Mesenchymal stem cell (in vitro differentiated cells and primary cell): ENCODE results near the gene SIN3B. TPM values are rescaled to one million over a fixed set of nuclear protein-coding genes. Genes with fewer than 3 reads are reported as not detected.
A peak's percentile ranks its signal among the peaks of the same experiment; 100 is the strongest.

ENCODE experiments used
- DNase-seq: peaks from one replicate; pipeline ENCODE4 v3.0.0-alpha.2; 2013
- H2AFZ ChIP-seq: one replicate; pipeline ENCODE4 v1.6.1; 2013; ENCODE audit warnings: low read depth, mild to moderate bottlenecking, control low read depth, inconsistent platforms, low read length, moderate library complexity
- H2AK5ac ChIP-seq: 2 replicates; pipeline ENCODE4 v1.6.1; 2013; ENCODE audit warnings: low read length, moderate library complexity, mild to moderate bottlenecking, inconsistent platforms; ENCODE audit not compliant: severe bottlenecking
- H2BK120ac ChIP-seq: one replicate; pipeline ENCODE4 v1.6.1; 2013; ENCODE audit warnings: low read depth, mild to moderate bottlenecking, inconsistent platforms, low read length, moderate library complexity
- H2BK12ac ChIP-seq, 2 experiments: one replicate each; pipeline ENCODE4 v1.6.1; 2013; ENCODE audit warnings: inconsistent platforms in 2 of 2, low read length in 2 of 2, mild to moderate bottlenecking in 2 of 2, moderate library complexity in 2 of 2, control low read depth in 1 of 2
- H2BK15ac ChIP-seq: one replicate; pipeline ENCODE4 v1.6.1; 2013; ENCODE audit warnings: mild to moderate bottlenecking, low read depth, inconsistent platforms; ENCODE audit not compliant: poor library complexity, severe bottlenecking
- H2BK5ac ChIP-seq: 2 replicates; pipeline ENCODE4 v1.6.1; 2013; ENCODE audit warnings: low read depth, mild to moderate bottlenecking, low read length, control low read depth, inconsistent platforms; ENCODE audit not compliant: poor library complexity, severe bottlenecking
- H3K14ac ChIP-seq, 2 experiments: one replicate each; pipeline ENCODE4 v1.6.1; 2013; ENCODE audit warnings: inconsistent platforms in 2 of 2, low read length in 2 of 2, control low read depth in 1 of 2, mild to moderate bottlenecking in 1 of 2, moderate library complexity in 1 of 2
- H3K18ac ChIP-seq, 2 experiments: one replicate each; pipeline ENCODE4 v1.6.1; 2013; ENCODE audit warnings: inconsistent platforms in 2 of 2, low read length in 2 of 2, control low read depth in 1 of 2, low read depth in 1 of 2, mild to moderate bottlenecking in 1 of 2
- H3K23ac ChIP-seq, 2 experiments: one replicate each; pipeline ENCODE4 v1.6.1; 2013; ENCODE audit warnings: inconsistent platforms in 2 of 2, low read length in 2 of 2, mild to moderate bottlenecking in 2 of 2, moderate library complexity in 2 of 2, control low read depth in 1 of 2
- H3K27ac ChIP-seq: 2 replicates; pipeline ENCODE4 v1.5.1; 2013; ENCODE audit warnings: mild to moderate bottlenecking, moderate library complexity, low read length, control low read depth, inconsistent platforms; ENCODE audit not compliant: poor library complexity, severe bottlenecking
- H3K27me3 ChIP-seq, 2 experiments: 2 replicates each; pipeline versions ENCODE4 v1.6.1 to v1.7.0; 2013; ENCODE audit warnings: low read length in 2 of 2, mild to moderate bottlenecking in 2 of 2, moderate library complexity in 2 of 2, control low read depth in 1 of 2, inconsistent platforms in 1 of 2; ENCODE audit not compliant: control insufficient read depth in 1 of 2, insufficient read depth in 1 of 2
- H3K36me3 ChIP-seq, 2 experiments: 2 replicates each; pipeline versions ENCODE4 v1.6.1 to v1.7.0; 2013; ENCODE audit warnings: low read length in 2 of 2, control low read depth in 1 of 2, inconsistent platforms in 1 of 2, low read depth in 1 of 2, mild to moderate bottlenecking in 1 of 2; ENCODE audit not compliant: insufficient read depth in 2 of 2, control insufficient read depth in 1 of 2
- H3K4ac ChIP-seq, 2 experiments: one replicate each; pipeline ENCODE4 v1.6.1; 2013; ENCODE audit warnings: inconsistent platforms in 2 of 2, low read length in 2 of 2, mild to moderate bottlenecking in 2 of 2, moderate library complexity in 2 of 2, control low read depth in 1 of 2, low read depth in 1 of 2
- H3K4me1 ChIP-seq: 2 replicates; pipeline ENCODE4 v1.6.1; 2013; ENCODE audit warnings: low read depth, low read length, control low read depth; ENCODE audit not compliant: control insufficient read depth, insufficient read depth
- H3K4me2 ChIP-seq: 2 replicates; pipeline ENCODE4 v1.6.1; 2013; ENCODE audit warnings: low read length, mild to moderate bottlenecking, inconsistent platforms; ENCODE audit not compliant: poor library complexity, severe bottlenecking
- H3K4me3 ChIP-seq, 2 experiments: 2 replicates each; pipeline versions ENCODE4 v1.5.1 to v1.7.0; 2013; ENCODE audit warnings: low read length in 2 of 2, mild to moderate bottlenecking in 2 of 2, control low read depth in 1 of 2, low read depth in 1 of 2; ENCODE audit not compliant: insufficient read depth in 1 of 2
- H3K79me1 ChIP-seq: replicated peaks from 2 replicates; pipeline ENCODE4 v1.6.1; 2013; ENCODE audit warnings: mild to moderate bottlenecking, control low read depth, low read length, inconsistent platforms; ENCODE audit not compliant: poor library complexity, severe bottlenecking
- H3K9ac ChIP-seq: 2 replicates; pipeline ENCODE4 v1.7.0; 2013; ENCODE audit warnings: mild to moderate bottlenecking, low read length, moderate library complexity
- H3K9me3 ChIP-seq: 2 replicates; pipeline ENCODE4 v1.7.0; 2013; ENCODE audit warnings: mild to moderate bottlenecking, low read length; ENCODE audit not compliant: control insufficient read depth
- H4K8ac ChIP-seq: one replicate; pipeline ENCODE4 v1.6.1; 2013; ENCODE audit warnings: inconsistent platforms, mild to moderate bottlenecking, low read length, moderate library complexity
- H4K91ac ChIP-seq: one replicate; pipeline ENCODE4 v1.6.1; 2013; ENCODE audit warnings: mild to moderate bottlenecking, low read length, inconsistent platforms
- WGBS: methylation state at CpG from one replicate; pipeline ENCODE4 v1.1.7; 2013; ENCODE audit warnings: mixed read lengths; 5-methylcytosine and 5-hydroxymethylcytosine counted together
- polyA plus RNA-seq, 2 experiments: library from polyadenylated mRNA; stranded (reverse); fragments of 200-250 nt; gene quantifications; one replicate each; pipeline ENCODE4 v1.2.3, GENCODE V29; 2013

SIN3B gene, protein sequence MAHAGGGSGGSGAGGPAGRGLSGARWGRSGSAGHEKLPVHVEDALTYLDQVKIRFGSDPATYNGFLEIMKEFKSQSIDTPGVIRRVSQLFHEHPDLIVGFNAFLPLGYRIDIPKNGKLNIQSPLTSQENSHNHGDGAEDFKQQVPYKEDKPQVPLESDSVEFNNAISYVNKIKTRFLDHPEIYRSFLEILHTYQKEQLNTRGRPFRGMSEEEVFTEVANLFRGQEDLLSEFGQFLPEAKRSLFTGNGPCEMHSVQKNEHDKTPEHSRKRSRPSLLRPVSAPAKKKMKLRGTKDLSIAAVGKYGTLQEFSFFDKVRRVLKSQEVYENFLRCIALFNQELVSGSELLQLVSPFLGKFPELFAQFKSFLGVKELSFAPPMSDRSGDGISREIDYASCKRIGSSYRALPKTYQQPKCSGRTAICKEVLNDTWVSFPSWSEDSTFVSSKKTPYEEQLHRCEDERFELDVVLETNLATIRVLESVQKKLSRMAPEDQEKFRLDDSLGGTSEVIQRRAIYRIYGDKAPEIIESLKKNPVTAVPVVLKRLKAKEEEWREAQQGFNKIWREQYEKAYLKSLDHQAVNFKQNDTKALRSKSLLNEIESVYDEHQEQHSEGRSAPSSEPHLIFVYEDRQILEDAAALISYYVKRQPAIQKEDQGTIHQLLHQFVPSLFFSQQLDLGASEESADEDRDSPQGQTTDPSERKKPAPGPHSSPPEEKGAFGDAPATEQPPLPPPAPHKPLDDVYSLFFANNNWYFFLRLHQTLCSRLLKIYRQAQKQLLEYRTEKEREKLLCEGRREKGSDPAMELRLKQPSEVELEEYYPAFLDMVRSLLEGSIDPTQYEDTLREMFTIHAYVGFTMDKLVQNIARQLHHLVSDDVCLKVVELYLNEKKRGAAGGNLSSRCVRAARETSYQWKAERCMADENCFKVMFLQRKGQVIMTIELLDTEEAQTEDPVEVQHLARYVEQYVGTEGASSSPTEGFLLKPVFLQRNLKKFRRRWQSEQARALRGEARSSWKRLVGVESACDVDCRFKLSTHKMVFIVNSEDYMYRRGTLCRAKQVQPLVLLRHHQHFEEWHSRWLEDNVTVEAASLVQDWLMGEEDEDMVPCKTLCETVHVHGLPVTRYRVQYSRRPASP
- polyA plus RNA-seq (2013, experiment 1 of 2), result 30.8 TPM
- 28.0 TPM for polyA plus RNA-seq (2013, experiment 2 of 2)

DNA sequence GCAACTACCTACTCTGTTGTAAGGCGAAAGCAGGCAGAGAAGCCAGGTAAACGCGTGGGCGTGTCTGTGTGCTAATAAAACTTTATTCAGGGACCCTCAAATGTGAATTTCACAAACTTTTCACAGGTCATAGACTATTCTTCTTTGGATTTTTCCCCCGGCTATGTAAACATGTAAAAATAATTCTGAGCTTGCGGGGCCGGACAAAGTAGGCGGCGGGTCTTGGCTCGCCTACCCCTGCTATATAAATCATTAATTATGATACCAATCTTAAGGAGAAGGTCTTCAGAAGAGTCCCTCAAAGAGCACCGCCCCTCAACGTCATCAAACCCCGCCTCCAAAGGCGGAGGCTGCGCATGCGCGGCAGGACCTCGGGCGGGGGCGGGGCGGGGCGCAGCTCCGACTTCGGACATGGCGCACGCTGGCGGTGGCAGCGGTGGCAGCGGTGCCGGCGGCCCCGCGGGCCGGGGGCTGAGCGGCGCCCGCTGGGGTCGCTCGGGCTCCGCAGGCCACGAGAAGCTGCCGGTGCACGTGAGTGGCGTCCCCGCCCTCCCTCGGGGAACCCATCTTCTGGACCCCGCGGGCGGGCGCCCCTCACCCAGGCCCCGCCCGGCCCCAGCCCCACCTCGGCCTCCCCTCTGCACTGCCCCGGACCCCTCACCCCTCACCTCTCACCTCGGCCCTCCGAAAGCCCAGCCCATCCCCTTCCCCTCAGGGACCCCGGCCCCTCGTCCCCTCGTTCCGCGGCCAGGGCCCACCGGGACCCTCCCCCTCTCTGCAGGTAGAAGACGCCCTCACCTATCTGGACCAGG is at the start of gene SIN3B:
Gene SIN3B, plus strand, starts transcription at position 389 of the 812 bp plus-strand sequence. Its CDS starts 23 bp downstream, at position 412.
- peak within 1 kb of the TSS; percentile 5 for H4K91ac ChIP-seq
- no peaks in the 10 kb centered on the region for H3K9me3 ChIP-seq
- H3K14ac ChIP-seq, result peak within 1 kb of the TSS in 1 of 2 experiments; percentile 66
- H3K4me2 ChIP-seq, result peak within 1 kb of the TSS; percentile 89
- peak within 1 kb of the TSS; percentile 4 for H2BK120ac ChIP-seq
- peak; percentile 90 for DNase-seq
- peaks cover 17% of the 10 kb centered on the region for H3K79me1 ChIP-seq
- H4K8ac ChIP-seq, result peak within 1 kb of the TSS; percentile 4
- no peak within 1 kb of the TSS for H3K27ac ChIP-seq
- H3K23ac ChIP-seq, result peak within 1 kb of the TSS in 1 of 2 experiments; percentile 83
- WGBS, result 4% methylated on average over 49 of the region's 63 CpGs
- peak within 1 kb of the TSS; percentile 29 for H2AFZ ChIP-seq
- peak within 1 kb of the TSS; percentile 86 for H2BK15ac ChIP-seq
- H3K4ac ChIP-seq, result peak within 1 kb of the TSS in 1 of 2 experiments; percentile 86
- H3K36me3 ChIP-seq, result peaks cover 28% of the 10 kb centered on the region in 2 experiments
- H3K9ac ChIP-seq, result peak within 1 kb of the TSS; percentile 93
- H2BK5ac ChIP-seq, result no peak within 1 kb of the TSS
- H3K18ac ChIP-seq, result peak within 1 kb of the TSS; percentile 7 to 67
- peaks cover 12% of the 10 kb centered on the region for H3K4me1 ChIP-seq
- H2AK5ac ChIP-seq, result no peak within 1 kb of the TSS
- peak within 1 kb of the TSS; percentile 84 to 96 for H3K4me3 ChIP-seq
- H3K27me3 ChIP-seq, result no peaks in the 10 kb centered on the region
- no peak within 1 kb of the TSS for H2BK12ac ChIP-seq

DNA sequence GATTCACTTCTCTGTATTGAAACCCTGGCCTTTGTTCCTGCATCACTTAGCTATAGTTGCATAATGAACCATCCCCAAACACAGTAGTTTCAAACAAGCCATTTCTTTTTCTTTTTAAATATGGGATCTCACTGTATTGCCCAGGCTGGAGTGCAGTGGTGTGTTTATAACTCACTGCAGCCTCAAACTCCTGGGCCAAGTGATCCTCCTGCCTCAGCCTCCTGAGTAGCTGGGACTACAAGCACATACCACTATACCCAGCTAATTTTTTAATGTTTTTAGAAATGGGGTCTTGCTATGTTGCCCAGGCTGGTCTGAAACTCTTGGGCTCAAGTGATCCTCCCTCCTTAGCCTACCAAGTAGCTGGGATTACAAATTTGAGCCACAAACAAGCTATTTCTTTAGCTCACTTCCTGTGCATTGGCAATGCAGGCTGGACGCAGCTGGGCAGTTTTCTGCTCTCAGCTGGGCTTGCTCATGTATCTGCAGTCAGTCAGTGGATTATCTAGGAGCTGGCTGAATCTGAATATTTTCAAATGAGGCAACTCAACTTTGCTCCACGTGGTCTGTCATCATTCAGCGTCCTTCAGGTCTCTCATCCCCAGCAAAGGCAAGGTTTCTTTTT is 49.5 kb upstream of the SIN3B start:
- H2BK5ac ChIP-seq, result no peak overlapping the region
- no peak overlapping the region for H3K9ac ChIP-seq
- no peak overlapping the region for H2BK12ac ChIP-seq
- H2BK15ac ChIP-seq, result no peak overlapping the region
- no peaks in the 10 kb centered on the region for H3K9me3 ChIP-seq
- H3K79me1 ChIP-seq, result no peaks in the 10 kb centered on the region
- DNase-seq, result peak; percentile 14
- no peak overlapping the region for H3K4me3 ChIP-seq
- H4K91ac ChIP-seq, result no peak overlapping the region
- no peak overlapping the region for H2AFZ ChIP-seq
- no peak overlapping the region for H3K18ac ChIP-seq
- H3K27ac ChIP-seq, result no peak overlapping the region
- no peak overlapping the region for H3K4me2 ChIP-seq
- H3K4me1 ChIP-seq, result no peaks in the 10 kb centered on the region
- H3K4ac ChIP-seq, result no peak overlapping the region
- H2AK5ac ChIP-seq, result no peak overlapping the region
- H3K36me3 ChIP-seq, result no peaks in the 10 kb centered on the region
- H3K23ac ChIP-seq, result no peak overlapping the region
- H2BK120ac ChIP-seq, result no peak overlapping the region
- WGBS, result 49% methylated on average over 3 of the region's 3 CpGs
- H3K27me3 ChIP-seq, result peaks cover 14 to 32% of the 10 kb centered on the region in 2 experiments
- H3K14ac ChIP-seq, result no peak overlapping the region
- H4K8ac ChIP-seq, result no peak overlapping the region

DNA sequence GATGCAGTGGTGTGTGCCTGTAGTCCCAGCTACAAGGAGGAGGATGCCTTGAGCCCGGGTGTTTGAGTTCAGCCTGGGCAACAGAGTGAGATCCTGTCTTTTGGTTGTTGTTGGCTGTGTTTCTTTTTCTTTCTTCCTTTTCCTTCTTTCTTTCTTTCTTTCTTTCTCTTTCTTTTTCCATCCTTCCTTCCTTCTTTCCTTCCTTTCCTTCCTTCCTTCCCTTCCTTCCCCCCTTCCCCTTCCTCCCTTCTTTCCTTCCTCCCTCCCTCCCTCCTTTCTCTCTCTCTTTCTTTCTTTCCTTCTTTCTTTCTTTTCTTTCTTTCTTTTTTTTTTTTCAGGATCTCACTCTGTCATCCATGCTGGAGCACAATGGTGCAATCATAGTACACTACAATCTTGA is 46.5 kb upstream of the SIN3B start:
- Histone ChIP-seq H3K9me3 (no peaks in the 10 kb centered on the region), H2BK12ac (no peak overlapping the region), H3K36me3 (no peaks in the 10 kb centered on the region), H2BK120ac (no peak overlapping the region), H3K4me1 (no peaks in the 10 kb centered on the region), H2AK5ac (no peak overlapping the region), H3K9ac (no peak overlapping the region), H3K27me3 (peaks cover 9 to 28% of the 10 kb centered on the region in 2 experiments), H3K4me3 (no peak overlapping the region), H3K14ac (no peak overlapping the region), H3K27ac (no peak overlapping the region), H2BK5ac (no peak overlapping the region), H3K4me2 (no peak overlapping the region), H2AFZ (no peak overlapping the region), H2BK15ac (no peak overlapping the region), H3K18ac (no peak overlapping the region), H3K79me1 (no peaks in the 10 kb centered on the region), H3K4ac (no peak overlapping the region), H4K91ac (no peak overlapping the region), H3K23ac (no peak overlapping the region), H4K8ac (no peak overlapping the region)
- DNase-seq, result no peak
- WGBS, result no CpG with 5 or more reads among the region's 1 CpG
